ENCODE measurements around the gene MGAM2. TPM values are rescaled to one million over a fixed set of nuclear protein-coding genes. Genes with fewer than 3 reads are reported as not detected.

The MGAM2 gene
- total RNA-seq, 1 donor from 2014 or later = not detected

DNA sequence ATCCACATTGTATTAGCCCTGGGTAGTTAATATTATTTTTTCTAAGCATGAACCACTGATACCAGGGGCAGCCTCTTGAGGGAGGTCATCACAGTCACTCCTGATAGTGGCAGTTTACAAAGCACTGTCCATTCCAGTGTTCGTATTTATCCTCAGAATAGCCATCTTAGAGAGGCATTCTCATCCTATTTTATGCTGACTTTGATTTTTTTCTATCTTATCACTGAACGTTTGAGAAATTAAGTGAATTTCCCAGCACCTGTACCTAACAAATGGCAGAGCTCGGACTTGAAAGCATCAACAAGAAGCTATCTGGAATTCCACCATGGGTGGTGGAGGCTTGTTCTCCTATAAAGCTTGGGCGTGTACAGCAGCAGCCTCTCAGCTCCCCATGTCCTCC lies 26.1 kb upstream of the MGAM2 start:
- FAIRE-seq (no peak), DNase-seq (ENCODE audit: low read depth) (no peak)
- TF ChIP-seq, protein P1, sequence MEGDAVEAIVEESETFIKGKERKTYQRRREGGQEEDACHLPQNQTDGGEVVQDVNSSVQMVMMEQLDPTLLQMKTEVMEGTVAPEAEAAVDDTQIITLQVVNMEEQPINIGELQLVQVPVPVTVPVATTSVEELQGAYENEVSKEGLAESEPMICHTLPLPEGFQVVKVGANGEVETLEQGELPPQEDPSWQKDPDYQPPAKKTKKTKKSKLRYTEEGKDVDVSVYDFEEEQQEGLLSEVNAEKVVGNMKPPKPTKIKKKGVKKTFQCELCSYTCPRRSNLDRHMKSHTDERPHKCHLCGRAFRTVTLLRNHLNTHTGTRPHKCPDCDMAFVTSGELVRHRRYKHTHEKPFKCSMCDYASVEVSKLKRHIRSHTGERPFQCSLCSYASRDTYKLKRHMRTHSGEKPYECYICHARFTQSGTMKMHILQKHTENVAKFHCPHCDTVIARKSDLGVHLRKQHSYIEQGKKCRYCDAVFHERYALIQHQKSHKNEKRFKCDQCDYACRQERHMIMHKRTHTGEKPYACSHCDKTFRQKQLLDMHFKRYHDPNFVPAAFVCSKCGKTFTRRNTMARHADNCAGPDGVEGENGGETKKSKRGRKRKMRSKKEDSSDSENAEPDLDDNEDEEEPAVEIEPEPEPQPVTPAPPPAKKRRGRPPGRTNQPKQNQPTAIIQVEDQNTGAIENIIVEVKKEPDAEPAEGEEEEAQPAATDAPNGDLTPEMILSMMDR (IDR thresholded peaks at IDR 0.05; ENCODE audit: insufficient read depth, low read length, severe bottlenecking) = no peak

DNA sequence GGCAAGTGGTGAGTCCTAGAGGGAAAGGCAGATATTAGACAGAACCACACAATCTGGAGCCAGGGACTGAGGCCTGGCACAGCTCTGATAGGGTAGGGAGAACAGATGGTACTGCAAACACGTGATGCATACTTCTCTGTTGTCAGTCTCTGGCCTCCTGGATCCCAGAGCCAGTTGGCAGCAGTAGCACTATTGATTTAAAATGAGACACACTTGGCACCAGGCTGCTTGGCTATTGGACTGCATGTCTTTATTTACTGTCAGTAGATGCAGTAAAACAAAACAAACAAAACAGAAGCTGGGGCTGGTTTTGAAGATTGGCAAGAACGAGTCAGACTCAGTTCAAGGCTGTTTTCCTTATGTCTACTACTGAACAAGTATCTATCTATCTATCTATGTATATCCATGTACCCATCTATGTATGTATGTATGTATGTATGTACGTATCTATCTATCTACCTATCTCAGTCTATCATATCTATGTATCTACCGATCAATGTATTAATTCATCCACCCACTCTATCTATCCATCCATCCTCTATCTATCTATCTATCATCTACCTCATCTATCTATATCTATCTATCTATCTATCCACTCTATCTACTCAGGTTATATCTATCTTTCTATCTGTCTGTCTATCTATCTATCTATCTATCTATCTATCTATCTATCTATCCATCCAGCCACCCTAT lies 23.4 kb upstream of the MGAM2 start:
- no peak for DNase-seq (ENCODE audit: low read depth)
- Histone ChIP-seq H3K36me3 (ENCODE audit: control insufficient read depth, insufficient read depth, low read length) (no peaks in the 10 kb centered on the region), H3K27me3 (ENCODE audit: control insufficient read depth, insufficient read depth, low read length) (no peaks in the 10 kb centered on the region), H3K4me3 (ENCODE audit: low read depth, low read length) (no peak overlapping the region)
- TF ChIP-seq, protein P1 (IDR thresholded peaks at IDR 0.05; ENCODE audit: insufficient read depth, low read length, severe bottlenecking) = no peak
- FAIRE-seq = no peak

More for the DNA sequence above, 26.1 kb upstream of the MGAM2 start:
- no peaks in the 10 kb centered on the region for H3K36me3 ChIP-seq (ENCODE audit: control insufficient read depth, insufficient read depth, low read length)
- no peaks in the 10 kb centered on the region for H3K27me3 ChIP-seq (ENCODE audit: control insufficient read depth, insufficient read depth, low read length)
- no peak overlapping the region for H3K4me3 ChIP-seq (ENCODE audit: low read depth, low read length)

DNA sequence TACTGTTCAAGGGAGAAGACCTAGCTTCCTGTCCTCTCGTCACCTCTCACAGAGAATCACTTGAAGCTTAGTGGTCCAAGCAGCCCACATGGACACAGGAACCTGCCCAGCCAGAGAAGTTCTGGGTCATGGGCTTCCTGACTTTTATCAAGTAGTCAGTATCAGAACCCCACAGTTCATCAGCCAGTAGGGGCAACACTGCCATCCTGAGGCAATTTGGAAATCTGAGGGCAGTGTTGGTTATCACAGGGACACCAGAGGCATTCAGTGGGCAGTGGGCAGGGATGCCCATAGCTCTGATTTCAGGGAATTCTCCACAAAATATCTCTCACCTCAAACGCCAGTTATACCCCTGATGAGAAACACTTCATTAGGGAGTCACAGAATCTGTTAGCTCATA lies 22.5 kb upstream of the MGAM2 start:
- Histone ChIP-seq H3K36me3 (ENCODE audit: control insufficient read depth, insufficient read depth, low read length) (no peaks in the 10 kb centered on the region), H3K4me3 (ENCODE audit: low read depth, low read length) (no peak overlapping the region), H3K27me3 (ENCODE audit: control insufficient read depth, insufficient read depth, low read length) (no peaks in the 10 kb centered on the region)
- TF ChIP-seq, protein P1 (IDR thresholded peaks at IDR 0.05; ENCODE audit: insufficient read depth, low read length, severe bottlenecking) = no peak
- DNase-seq (ENCODE audit: low read depth) (no peak), FAIRE-seq (no peak)

DNA sequence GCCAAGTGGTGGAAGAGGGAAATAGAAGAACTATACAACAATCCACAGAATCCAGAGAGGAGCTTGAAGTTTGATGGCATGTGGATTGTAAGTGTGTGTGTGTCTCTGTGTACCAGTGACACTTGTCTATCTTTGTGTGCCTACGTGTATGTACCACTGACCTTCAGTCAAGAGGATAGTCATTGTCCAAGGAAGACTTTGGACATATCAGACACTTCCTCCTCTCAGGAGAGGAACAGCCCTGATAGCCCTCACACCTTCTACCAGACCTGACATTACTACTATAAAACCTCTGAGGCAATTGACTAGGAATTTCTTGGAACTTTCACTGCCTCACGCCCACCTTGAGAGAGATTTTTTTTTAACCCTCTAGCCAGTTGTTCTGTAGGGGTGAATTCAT lies 19.6 kb upstream of the MGAM2 start:
- TF ChIP-seq, protein P1 (IDR thresholded peaks at IDR 0.05; ENCODE audit: insufficient read depth, low read length, severe bottlenecking) = no peak
- no peak for DNase-seq (ENCODE audit: low read depth)
- Histone ChIP-seq H3K27me3 (ENCODE audit: control insufficient read depth, insufficient read depth, low read length) (no peaks in the 10 kb centered on the region), H3K36me3 (ENCODE audit: control insufficient read depth, insufficient read depth, low read length) (no peaks in the 10 kb centered on the region), H3K4me3 (ENCODE audit: low read depth, low read length) (no peak overlapping the region)
- peak; percentile 7 for FAIRE-seq

DNA sequence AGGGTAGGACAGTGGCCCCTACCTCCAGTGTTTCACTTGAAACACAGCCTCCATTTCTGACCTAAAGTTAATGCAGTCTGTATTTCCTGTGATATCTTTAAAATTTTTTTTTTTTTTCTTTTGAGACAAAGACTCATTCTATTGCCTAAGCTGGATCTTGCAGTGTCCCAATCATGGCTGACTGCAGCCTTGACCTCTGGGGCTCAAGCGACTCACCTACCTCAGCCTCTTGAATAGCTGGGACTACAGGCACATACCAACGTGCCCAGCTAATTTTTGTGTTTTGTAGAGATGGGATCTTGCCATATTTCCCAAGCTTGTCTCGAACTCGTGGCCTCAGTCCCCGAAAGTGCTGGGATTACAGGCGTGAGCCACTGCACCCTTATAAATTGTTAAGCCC lies 16.7 kb upstream of the MGAM2 start:
- TF ChIP-seq, protein P1 (IDR thresholded peaks at IDR 0.05; ENCODE audit: insufficient read depth, low read length, severe bottlenecking) = no peak
- H3K4me3 ChIP-seq (ENCODE audit: low read depth, low read length) = no peak overlapping the region
- no peaks in the 10 kb centered on the region for H3K27me3 ChIP-seq (ENCODE audit: control insufficient read depth, insufficient read depth, low read length)
- H3K36me3 ChIP-seq (ENCODE audit: control insufficient read depth, insufficient read depth, low read length) = no peaks in the 10 kb centered on the region
- peak; percentile 13 for FAIRE-seq
- DNase-seq (ENCODE audit: low read depth) = peak; percentile 53

DNA sequence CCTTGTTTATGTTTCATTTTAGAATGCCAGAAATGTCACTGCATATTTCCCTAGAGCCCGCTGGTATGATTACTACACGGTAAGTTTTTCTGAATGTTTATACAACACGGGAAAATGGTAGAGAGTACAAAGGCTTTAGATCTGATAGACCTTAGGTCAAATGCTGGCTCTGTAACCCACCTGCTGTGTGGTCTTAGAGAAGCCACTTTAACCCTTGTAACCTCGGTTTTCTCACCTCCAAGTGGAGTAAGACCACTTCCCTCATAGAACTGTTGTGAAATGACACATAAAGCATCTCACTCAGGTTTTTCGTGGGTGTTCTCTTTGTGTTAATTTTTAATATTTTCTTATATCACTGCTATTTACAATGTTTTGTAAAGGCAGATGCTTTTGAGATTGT lies 13.9 kb upstream of the MGAM2 start:
- TF ChIP-seq, protein P1 (IDR thresholded peaks at IDR 0.05; ENCODE audit: insufficient read depth, low read length, severe bottlenecking) = no peak
- Histone ChIP-seq H3K27me3 (ENCODE audit: control insufficient read depth, insufficient read depth, low read length) (no peaks in the 10 kb centered on the region), H3K4me3 (ENCODE audit: low read depth, low read length) (no peak overlapping the region), H3K36me3 (ENCODE audit: control insufficient read depth, insufficient read depth, low read length) (no peaks in the 10 kb centered on the region)
- DNase-seq (ENCODE audit: low read depth) (no peak), FAIRE-seq (no peak)

Measured in bronchial epithelial cell (primary cell).